HG02610 (cell line): ENCODE results near the gene STAT5B.
"Not testable (repeated sequence)": the region's sequence is repeated elsewhere in the genome, so short reads cannot be mapped to it uniquely, and the experiment has no call there.

Source experiments
- ATAC-seq: cut with Tn5 transposase; IDR thresholded peaks from one replicate; pipeline ENCODE4 v1.9.1; 2021; ENCODE audit warnings: mild to moderate bottlenecking, moderate library complexity; ENCODE audit not compliant: unreplicated experiment

STAT5B gene

DNA sequence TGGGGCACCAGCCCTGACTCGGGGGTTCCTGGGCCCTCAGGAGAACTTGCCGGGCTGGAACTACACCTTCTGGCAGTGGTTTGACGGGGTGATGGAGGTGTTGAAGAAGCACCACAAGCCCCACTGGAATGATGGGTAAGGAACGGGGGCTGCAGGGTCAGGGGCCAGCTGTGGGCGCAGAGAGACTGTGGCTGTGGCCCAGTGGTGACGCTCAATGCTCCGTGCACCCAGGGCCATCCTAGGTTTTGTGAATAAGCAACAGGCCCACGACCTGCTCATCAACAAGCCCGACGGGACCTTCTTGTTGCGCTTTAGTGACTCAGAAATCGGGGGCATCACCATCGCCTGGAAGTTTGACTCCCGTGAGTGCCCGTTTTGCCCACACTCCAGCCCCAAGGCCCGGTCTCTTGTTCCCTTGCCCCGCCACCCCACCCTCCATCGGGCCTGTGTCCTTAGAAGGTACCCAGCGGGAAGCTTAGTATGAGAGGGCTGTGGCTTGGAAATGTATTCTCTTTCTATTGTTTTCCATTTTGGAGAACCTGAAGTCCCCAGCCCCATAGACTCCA is 31.3 kb upstream of the STAT5B start:
- no peak for ATAC-seq

DNA sequence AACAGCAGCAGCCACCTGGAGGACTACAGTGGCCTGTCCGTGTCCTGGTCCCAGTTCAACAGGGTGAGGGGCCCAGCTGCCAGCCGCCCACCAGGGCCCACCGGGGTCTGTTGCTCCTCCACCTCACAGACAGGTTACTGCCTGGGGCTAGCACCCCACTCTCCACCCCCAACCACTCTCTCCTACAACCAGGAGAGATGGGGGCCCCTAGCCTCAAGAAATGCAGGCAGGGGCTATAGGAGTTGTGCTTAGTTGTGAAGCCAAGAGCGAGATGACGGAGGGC is 30.1 kb upstream of the STAT5B start:
- ATAC-seq = no peak

DNA sequence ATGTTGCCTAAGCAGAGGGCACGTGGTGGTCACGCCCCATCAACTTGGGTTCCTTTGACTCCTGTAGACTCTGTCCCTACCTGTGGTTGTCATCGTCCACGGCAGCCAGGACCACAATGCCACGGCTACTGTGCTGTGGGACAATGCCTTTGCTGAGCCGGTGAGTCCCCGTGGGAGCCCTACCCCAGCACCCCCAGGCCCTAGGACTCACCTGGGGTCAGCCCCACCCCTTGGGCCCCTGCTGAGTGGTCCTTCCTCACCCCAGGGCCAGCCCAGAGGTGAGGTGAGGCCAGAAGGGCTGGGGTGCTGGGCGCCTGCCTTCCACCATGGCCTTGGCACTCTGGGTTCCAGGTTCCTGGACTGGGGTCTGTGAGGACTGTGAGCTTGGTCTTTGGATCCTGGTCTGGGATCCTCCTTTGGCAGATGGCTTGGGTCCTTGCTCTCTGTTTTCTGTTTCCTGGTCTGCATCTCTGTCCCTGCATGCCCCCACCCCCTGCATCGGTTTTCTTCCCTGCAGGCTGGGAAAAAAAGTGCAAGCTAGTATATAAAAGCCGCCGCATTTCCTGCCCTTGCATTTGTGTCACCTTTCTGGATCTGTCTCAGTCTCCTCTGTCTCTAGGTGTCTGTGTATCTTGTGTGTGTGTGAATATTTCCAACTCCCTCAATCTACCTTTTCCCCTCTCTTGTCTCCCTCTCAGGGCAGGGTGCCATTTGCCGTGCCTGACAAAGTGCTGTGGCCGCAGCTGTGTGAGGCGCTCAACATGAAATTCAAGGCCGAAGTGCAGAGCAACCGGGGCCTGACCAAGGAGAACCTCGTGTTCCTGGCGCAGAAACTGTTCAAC is 29.6 kb upstream of the STAT5B start:
- ATAC-seq = no peak

DNA sequence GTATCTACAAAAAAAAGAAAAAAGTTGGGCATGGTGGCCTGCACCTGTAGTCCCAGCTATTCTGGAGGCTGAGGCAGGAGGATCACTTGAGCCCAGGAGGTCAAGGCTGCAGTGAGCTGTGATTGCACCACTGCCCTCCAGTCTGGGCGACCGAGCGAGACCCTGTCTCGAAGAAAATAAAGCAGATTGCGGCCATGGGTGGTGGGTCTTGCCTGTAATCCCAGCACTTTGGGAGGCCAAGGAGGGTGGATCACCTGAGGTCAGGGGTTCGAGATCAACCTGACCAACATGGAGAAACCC is 28.8 kb upstream of the STAT5B start:
- ATAC-seq = not testable (repeated sequence)

DNA sequence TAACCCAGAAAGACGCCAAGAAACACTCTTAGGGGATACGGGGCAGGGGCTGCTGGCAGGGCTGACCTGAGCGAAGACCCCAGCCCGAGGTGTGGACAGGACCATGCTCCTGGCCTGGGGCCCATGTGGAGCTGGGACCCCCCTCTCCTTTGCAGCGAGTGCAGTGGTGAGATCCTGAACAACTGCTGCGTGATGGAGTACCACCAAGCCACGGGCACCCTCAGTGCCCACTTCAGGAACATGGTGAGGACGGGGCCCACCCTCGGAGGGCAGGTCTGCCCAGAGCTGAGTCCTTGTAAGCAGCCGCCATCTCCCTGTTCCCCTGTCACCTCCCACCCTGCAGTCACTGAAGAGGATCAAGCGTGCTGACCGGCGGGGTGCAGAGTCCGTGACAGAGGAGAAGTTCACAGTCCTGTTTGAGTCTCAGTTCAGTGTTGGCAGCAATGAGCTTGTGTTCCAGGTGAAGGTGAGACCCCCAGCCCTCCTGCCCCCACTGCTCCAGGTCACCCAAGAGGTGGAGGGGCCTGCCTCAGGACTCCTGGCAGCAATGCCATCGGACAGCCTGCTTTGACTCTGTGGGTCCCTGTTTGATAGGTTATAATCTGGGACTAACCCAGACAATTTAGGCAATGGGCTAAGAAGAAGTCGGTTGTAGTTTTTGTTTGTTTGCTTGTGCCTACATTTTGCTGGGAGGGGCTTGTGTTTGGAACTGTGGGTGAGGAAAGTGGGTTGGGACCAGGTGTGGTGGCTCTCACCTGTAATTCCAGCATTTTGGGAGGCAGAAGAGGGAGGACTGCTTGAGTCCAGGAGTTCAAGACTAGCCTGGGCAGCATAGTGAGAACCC is 28.2 kb upstream of the STAT5B start:
- ATAC-seq = no peak

DNA sequence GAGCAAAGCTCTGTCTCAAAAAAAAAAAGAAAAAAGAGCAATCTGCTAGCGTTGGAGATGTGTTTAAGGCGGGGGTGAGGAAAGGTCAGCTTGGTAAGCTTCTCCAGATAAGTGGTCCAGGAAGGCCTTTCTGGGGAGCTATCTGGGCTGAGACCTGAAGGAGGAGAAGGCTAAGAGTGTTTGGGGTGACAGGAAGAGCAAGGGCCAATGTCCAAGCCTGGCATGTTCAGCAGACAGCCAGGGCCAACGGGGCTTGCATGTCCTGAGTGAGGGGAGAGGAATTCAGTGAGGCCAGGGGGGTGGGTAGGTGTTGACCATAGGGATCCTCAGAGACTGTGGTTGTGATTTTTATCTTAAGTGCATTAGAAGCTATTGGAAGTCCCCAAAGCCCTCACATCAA is 27.5 kb upstream of the STAT5B start:
- ATAC-seq = no peak

DNA sequence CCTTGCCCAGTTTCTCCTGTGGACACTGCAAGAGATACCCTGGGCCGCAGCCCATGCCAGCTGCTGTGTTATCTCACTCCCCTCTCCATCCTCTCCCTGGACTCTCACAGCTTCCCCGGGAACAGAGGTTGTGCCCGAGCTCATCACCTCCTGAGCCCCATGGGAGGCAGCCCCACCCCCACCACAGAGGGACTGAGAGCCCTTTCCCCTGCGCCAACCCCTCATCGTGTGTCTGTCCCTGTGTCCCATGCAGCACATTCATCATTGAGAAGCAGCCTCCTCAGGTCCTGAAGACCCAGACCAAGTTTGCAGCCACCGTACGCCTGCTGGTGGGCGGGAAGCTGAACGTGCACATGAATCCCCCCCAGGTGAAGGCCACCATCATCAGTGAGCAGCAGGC is 24.8 kb upstream of the STAT5B start:
- no peak for ATAC-seq

DNA sequence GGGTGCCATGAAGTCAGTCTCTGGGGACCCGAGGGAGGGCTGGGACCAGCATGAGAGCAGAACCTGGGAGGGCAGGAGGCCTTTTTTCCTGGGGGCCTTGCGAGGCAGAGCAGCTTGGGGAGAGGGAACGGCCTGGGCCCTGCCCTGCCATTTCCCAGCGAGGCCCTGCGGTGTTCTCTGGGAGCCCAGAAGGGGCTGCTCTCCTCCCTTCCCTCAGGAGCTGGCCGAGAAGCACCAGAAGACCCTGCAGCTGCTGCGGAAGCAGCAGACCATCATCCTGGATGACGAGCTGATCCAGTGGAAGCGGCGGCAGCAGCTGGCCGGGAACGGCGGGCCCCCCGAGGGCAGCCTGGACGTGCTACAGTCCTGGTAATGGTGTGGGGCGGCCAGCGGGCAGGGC is 23.7 kb upstream of the STAT5B start:
- ATAC-seq = not testable (repeated sequence)

DNA sequence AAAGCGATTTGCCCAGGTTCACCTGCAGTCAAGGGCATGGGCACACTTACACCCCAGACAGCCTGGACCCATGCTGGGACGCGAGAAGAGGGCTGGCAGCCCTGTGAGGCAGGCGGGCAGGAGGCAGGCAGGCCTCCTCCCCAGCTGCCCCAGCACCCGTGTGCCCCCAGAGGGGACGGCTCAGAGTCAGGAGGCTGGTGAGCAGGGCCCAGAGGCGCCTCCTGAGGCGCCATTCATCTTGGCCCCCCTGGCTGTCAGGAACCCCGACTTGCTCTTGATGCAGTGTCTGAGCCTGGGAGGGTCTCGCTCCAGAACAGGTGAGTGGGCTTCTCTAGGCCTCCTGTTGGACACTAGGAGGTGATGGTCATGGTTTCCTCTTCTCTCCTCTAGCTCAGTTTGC is 23.2 kb upstream of the STAT5B start:
- ATAC-seq = not testable (repeated sequence)

DNA sequence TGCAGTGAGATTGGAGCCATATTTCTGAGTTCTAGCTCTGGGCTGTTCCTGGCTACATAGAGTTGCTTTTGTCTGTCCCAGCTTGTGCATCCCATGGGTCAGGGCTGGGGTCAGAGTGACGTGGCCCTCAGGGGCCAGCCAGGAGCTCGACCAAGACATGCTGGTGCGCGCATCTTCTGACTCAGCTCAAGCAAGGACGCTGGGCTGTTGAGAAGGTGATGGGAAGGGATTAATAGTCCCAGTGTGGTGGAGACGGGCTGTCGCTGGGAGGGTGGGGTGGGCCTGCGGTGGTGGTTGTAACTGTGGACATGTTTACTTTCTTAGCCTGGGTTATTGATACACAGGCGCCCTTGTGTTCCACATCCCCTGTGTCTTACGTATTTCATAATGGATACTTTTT is 21.6 kb upstream of the STAT5B start:
- not testable (repeated sequence) for ATAC-seq

DNA sequence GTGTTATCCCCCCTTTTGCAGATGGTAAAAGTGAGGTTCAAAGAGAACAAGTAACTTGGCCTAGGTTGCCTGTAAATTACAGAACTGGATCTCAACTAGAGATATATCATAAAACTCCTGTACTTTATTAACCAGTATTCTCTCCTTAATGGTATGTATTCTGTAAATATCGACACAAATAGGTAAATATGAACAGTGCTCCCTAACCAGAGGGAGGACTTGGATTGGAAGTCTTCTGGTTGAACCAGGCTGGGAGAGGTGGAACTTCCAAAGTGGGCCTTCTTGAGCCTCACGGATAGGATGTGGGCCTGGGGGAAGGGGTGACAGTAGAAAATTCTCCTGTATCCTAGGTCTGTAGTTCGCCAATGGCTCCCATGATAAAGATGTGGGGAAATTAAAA is 19.8 kb upstream of the STAT5B start:
- ATAC-seq = no peak

DNA sequence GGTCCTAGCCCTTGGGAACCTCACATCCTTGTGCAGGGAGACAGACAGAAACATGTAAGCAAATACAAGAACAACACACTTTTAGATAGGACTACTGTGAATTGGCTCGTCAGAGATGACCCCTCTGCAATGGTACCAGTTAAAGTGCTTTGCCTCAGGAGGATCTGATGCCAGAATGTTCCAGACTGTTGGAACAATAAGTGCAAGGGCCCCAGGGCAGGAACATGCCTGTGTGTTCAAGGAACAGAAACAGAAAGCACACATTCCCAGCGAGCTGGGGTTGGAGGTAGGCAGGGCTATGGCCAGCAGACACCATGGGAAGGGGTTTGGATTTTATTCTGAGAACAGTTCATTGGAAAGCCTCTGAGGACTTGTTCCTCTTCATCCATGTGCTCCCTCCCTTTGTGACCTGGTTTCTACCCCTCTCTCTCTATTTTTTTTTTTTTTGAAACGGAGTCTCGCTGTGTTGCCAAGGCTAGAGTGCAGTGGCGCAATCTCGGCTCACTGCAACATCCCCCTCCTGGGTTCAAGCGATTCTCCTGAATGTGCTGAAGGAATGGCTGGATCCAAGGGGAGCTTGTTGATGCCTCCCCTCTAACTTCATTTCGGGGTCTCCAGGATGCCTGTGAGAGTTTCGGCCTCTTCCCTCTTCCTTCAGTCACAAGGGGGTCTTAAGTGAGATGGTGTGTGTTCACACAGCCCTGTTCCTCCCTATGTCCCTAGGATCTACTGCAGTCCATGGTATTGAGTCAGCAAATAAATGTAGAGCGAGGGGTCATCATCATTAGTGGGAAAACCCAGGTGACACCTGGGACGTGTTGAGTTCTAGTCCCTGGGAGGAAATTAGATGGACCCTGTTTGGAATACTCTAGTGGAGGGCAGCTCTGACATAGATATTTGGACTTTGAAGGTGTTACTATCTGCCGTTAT is 18.5 kb upstream of the STAT5B start:
- no peak for ATAC-seq

DNA sequence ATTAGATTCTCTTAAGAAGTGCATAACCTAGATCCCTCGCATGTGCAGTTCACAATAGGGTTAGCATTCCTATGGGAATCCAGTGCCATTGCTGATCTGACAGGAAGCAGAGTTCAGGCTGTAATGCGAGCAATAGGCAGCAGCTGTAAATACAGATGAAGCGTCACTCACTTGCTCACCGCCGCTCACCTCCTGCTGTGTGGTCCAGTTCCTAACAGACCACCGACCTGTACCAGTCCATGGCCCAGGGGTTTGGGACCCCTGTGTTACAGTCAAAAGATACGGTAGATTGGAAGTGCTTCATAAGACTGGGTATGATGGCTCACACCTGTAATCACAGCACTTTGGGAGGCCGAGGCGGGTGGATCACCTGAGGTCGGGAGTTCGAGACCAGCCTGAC is 14.9 kb upstream of the STAT5B start:
- ATAC-seq = no peak

DNA sequence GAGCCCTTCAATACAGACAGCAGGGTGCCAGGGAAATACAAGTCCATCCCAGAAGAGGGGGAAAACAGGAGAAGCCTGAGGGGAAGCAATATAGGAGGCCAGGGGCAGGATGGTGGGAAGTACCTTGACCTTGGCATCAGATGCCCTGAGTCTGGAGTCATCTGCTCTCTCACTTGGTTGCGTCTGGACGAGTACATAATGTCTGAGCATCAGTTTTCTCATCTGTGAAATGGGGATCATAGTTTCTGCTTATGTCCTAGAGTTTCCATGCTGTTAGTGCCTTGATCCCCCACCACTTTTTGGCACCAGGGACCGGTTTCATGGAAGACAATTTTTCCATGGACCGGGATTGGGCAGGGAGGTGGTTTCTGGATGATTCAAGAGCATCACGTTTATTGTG is 14.4 kb upstream of the STAT5B start:
- no peak for ATAC-seq

DNA sequence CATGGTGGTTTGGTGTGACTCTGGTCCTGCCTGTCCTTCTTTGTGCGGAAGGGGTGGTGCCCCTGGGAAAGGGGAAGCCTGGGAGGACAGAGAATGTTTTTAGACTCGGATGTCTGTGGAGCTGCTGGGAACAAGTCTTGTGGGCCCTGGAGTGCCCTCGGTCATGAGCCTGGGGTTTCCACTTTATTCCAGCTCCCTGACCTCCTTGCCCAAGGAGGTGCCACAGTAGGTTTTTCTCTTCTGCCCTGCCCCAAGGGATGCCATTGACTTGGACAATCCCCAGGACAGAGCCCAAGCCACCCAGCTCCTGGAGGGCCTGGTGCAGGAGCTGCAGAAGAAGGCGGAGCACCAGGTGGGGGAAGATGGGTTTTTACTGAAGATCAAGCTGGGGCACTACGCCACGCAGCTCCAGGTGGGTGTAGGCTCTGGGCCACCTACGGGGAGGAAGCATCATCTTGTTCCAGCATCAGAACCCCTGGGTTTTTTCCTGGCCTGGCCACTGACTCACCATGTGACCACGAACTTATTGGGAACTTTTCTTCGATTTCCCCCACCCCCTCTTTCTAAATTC is 13.5 kb upstream of the STAT5B start:
- ATAC-seq = no peak

DNA sequence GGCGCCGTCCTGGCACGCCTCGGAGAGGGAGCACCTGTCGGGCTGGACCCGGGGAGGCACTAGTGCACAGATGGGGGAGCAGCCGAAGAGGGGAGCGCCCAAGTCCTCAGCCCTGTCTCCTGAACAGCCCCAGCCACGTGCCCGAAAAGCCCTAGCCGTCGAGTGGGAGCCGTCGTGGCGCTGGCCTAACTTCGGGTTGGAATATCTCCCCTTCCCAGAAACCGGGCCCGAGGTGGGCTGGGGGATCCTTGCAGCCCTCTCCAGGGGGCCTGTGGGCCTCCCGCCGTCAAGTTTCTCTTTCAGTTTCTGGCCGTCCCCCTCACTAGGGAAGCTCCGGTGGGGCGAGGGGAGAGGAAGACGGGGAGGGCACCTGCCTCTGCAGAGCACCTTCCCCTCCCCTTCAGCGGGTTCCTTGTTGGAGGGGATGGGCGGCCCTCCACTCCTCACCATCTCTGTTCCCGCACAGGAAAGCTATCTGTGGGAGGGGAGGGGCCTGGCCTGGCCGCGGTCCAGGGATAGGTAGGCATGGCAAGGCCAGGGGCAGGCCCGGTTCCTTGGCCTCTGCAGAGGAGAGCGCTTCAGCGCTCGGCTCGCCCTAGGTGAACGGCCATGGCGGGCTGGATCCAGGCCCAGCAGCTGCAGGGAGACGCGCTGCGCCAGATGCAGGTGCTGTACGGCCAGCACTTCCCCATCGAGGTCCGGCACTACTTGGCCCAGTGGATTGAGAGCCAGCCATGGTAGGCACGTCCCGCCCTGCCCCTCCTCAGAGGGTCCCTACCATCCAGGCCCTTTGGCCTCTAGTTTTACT is 12.8 kb upstream of the STAT5B start:
- ATAC-seq = no peak

DNA sequence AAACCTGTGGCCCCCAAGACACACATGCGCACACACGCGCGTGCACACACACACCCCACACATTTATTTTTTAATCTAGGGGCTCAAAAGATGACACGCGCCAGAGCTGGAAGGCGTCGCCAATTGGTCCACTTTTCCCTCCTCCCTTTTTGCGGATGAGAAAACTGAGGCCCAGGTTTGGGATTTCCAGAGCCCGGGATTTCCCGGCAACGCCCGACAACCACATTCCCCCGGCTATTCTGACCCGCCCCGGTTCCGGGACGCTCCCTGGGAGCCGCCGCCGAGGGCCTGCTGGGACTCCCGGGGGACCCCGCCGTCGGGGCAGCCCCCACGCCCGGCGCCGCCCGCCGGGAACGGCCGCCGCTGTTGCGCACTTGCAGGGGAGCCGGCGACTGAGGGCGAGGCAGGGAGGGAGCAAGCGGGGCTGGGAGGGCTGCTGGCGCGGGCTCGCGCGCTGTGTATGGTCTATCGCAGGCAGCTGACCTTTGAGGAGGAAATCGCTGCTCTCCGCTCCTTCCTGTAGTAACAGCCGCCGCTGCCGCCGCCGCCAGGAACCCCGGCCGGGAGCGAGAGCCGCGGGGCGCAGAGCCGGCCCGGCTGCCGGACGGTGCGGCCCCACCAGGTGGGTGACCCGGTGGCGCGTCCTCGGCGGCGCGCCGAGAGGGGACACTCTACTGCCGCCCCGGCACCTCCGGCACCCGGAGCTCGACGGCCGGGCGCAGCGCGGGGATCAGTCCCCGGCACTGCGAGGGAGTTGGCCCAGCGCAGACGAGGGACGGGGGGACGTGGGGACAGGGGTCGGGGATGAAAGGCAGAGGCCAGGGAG is 12.0 kb upstream of the STAT5B start, which contains the start of gene STAT5A:
STAT5A (plus strand) TSS at position 522 of the 826 bp plus-strand sequence. CDS start 914 bp downstream, outside the sequence.
- ATAC-seq = peak; percentile 42

DNA sequence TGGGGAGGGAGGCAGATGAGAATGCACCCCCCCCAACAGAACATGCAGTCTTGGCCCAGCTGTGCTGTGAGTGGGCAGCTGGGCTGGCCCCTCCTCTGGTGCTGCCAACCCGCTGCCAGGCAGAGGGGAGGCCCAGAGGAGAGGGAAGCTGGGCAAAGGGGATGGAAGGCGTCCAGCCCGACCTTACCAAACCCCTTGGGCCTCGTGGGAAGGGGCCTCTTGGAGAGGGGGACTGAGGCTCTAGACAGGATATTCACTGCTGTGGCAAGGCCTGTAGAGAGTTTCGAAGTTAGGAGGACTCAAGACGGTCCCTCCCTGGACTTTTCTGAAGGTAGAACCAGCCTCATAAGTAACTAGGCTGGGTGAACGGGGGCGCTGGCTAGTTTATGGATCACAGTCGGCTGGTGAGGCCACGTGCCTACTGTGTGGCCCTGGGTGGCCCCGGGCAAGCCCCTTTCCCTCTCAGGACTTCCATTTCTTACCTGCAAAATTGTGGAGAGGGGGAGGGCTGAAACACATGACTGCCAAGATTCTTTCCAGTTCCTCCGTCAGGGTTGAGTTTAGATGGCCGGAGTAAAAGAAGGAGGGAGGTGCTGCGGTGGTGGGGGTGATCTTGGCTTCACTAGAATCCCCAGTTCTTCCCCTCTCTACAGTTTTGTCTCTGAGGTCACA is 11.2 kb upstream of the STAT5B start:
- peak; percentile 23 for ATAC-seq
